ENCODE results near the gene CAMSAP1.
"Not testable (repeated sequence)": the region's sequence is repeated elsewhere in the genome, so short reads cannot be mapped to it uniquely, and the experiment has no call there.

GRCh38 chr9:135943604-135944003 is 36.3 kb upstream of the CAMSAP1 start:
- TF ChIP-seq, protein P1, sequence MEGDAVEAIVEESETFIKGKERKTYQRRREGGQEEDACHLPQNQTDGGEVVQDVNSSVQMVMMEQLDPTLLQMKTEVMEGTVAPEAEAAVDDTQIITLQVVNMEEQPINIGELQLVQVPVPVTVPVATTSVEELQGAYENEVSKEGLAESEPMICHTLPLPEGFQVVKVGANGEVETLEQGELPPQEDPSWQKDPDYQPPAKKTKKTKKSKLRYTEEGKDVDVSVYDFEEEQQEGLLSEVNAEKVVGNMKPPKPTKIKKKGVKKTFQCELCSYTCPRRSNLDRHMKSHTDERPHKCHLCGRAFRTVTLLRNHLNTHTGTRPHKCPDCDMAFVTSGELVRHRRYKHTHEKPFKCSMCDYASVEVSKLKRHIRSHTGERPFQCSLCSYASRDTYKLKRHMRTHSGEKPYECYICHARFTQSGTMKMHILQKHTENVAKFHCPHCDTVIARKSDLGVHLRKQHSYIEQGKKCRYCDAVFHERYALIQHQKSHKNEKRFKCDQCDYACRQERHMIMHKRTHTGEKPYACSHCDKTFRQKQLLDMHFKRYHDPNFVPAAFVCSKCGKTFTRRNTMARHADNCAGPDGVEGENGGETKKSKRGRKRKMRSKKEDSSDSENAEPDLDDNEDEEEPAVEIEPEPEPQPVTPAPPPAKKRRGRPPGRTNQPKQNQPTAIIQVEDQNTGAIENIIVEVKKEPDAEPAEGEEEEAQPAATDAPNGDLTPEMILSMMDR (IDR thresholded peaks at IDR 0.05), result not testable (repeated sequence)
- not testable (repeated sequence) for TF ChIP-seq POLR2A (IDR thresholded peaks at IDR 0.05)
